Hematopoietic multipotent progenitor cell treated with erythropoietin and hydrocortisone succinate and interleukin-3 and kit ligand, for 8 days (in vitro differentiated cells): Measurements from ENCODE around the gene PSMD13.

Source experiments
- DNase-seq: peaks from one replicate; pipeline ENCODE4 v3.0.0-alpha.2; 2015

The PSMD13 gene

GRCh38 chr11:252666-253065 is 15.9 kb downstream of the PSMD13 start:
- DNase-seq = no peak

GRCh38 chr11:253160-253885 is 16.5 kb downstream of the PSMD13 start:
- no peak for DNase-seq

- no peak for DNase-seq
Observed at GRCh38 chr11:253886-254270, 17.1 kb downstream of the PSMD13 start.

DNA sequence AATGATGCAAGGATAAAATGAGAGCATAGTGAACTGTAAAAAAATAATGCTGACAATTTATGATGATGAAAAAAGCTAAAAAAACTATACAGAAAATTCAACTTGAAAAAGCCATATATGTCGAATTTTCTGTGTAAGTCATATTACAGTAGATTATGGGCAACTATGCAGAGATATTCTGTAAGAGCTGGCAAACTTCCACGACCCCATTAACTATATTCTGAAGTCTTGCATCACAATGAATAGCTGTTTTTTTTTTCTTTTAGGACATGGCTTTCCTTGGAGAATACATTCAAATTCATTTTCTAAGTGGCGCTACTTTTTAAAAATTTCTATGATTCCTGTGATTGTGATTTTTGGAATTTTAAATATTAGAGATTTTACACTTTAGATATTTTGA is 18.4 kb downstream of the PSMD13 start:
- DNase-seq = no peak

- DNase-seq = no peak
Observed at GRCh38 chr11:255816-256215, 19.0 kb downstream of the PSMD13 start.

DNA sequence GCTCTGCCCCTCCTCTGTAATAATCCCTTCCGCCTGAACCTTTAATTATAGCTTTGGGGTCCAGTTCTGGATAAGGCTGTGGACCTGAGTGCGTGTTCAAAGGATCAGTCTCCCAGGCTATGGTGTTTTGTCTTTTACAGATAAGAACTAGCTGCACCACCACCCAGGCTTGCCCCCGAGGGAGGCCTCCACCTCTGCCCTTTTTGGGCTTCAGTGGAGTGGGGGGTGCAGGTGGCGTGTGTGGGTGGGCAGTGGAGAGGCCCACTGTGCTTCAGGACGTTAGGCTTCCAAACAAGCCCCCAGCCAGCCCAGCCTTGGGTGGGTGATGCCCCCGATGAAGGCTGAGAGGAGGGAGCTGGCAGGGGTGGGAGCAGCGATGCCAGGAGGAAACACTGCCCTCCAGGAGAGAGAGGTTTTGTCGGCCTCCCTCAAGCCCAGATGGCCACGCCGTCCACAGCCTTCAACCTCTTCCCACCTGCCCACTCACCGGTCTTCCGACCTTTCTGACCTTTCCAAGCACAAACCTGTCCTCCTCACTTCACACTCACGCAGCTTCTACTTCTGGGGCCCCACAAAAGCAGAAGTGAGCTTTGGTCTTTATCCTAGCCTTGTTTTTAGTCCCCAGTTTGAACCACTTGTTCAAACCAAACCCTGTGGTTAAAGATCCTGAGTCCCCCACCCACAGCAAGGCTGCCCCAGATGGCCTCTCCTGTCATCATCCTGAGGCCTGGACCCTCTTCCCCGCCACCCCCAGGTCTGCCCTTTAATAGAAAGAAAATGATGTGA is 20.4 kb downstream of the PSMD13 start:
- DNase-seq = peak; percentile 38

DNA sequence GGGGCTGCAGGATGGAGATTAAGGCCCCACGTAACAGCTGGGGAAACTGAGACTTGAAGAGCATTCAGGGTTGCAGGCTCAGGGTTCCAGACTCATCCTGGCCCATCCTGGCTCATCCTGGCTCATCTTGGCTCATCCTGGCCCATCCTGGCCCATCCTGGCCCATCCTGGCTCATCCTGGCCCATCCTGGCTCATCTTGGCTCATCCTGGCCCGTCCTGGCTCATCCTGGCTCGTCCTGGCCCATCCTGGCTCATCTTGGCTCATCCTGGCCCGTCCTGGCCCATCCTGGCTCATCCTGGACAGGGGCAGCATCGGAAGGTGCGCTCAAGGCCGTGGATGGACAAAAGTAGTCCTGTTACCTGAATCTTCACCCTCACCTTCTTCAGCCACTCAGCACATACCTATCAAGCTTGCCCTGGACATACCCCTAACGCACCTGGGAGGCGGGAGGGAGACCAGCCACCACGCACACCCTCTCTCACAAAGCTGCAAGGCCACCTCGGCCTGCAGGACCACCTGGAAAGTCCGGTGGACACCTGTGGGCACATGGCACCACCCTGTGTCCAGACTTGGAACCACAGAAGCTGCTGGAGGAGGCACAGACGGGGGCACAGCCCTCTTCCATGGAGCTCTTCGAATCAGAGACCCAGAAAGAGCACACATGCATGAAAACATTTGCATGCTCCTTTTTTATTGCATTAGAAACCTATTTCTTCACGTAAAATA is 21.2 kb downstream of the PSMD13 start:
- peak; percentile 24 for DNase-seq

GRCh38 chr11:259413-259812 is 22.6 kb downstream of the PSMD13 start:
- DNase-seq = no peak

GRCh38 chr11:261624-262023 is 24.8 kb downstream of the PSMD13 start:
- DNase-seq = no peak

DNA sequence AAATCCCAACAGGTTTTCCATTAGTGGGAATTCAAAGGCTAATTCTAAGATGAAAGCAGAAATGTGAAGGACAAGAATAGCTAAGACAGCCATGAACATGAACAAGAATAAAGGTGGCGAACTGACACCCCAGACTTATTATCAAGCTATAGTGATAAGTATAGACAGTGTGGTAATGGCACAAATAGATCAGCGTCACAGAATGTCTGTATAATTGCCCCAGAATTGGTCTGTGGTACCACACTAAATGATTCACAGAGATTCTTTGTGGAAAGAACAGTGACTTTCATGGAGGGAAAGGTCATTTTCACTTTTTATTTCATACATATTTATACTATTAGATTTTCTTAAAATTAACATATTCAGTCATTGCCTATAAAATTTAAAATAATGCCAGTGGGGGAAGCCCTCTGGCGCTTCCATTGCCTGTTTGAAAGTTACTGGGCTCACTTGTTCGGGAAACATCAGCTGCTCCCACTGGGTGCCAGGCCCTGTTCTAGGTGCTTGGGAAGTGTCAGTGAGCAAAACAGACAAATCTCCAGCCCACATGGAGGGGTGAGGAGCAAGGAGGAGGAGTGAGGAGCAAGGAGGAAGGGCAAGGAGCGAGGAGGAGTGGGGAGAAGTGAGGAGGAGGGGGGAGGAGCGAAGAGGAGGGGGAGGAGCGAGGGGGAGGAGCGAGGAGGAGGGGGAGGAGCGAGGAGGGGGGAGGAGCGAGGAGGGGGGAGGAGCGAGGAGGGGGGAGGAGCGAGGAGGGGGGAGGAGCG is 30.1 kb downstream of the PSMD13 start:
- peak; percentile 40 for DNase-seq

- peak; percentile 65 for DNase-seq
Observed at GRCh38 chr11:267491-267994, 30.8 kb downstream of the PSMD13 start.

DNA sequence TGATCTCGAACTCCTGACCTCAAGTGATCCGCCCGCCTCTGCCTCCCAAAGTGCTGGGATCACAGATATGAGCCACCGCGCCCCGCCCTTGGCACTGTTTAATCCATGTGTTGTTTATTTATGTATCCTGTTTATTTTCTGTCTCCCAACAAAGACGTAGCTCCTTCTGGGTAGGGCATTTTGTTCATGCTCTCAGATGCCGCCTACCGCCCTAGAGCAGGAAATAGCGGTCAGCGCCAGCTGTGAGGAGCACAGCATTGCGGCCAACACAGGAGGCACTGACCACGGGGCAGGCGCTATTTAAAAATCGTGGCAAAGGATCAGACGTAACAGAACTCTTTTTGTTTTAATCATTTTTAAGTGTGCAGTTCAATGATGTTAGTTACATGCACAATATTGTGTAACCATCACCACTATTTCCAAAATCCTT is 32.0 kb downstream of the PSMD13 start:
- DNase-seq = peak; percentile 88

DNA sequence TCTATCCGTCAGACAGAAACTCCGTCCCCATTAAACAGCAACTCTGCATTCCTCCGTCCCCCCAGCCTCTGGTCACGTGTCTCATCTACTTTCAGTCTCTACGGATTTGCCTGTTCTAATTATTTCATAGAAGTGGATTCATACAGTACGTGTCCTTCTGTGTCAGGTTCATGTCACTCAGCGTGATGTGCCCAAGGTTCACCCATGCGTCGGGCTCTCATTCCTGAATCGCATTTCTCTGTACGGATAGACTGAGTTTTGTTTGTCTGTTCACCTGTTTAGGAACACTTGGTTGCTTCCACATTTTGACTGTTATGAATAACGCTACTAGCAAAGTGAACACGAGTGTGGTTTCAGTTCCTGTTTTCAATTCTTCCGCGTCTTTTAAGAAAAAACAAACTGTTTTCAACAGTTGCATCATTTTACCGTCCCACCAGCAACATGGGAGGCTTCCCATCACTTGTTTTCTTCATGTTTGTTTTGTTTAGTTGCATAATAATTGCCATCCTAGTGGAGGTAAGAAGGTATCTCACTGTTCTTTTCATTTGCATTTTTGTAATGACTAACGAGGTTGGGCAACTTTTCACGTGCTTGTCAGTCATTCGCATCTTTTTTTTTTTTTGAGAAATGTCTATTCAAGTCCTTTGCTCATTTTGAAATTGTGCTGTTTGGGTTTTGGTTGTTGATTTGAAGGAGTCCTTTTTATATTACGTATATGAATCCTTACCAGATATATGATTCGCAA is 32.5 kb downstream of the PSMD13 start:
- peak; percentile 78 for DNase-seq

GRCh38 chr11:270451-271318 is 33.9 kb downstream of the PSMD13 start:
- DNase-seq = no peak

- no peak for DNase-seq
Observed at GRCh38 chr11:271319-271715, 34.5 kb downstream of the PSMD13 start.

- no peak for DNase-seq
Observed at GRCh38 chr11:272195-272930, 35.6 kb downstream of the PSMD13 start.

DNA sequence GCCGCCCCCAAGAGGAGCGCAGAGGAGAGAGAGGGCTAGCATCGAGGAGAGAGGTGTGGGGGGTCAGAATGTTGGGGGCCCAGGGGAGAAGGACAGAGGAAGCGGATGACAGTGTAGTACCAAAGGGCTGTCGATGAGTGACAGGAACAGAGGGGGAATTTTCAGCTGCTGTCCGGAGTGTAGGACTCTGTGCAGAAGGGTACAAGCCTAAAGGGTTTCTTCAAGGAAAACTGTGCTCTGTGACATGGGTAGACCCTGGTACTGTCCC is 36.1 kb downstream of the PSMD13 start:
- no peak for DNase-seq

GRCh38 chr11:276219-276618 is 39.4 kb downstream of the PSMD13 start:
- no peak for DNase-seq

DNA sequence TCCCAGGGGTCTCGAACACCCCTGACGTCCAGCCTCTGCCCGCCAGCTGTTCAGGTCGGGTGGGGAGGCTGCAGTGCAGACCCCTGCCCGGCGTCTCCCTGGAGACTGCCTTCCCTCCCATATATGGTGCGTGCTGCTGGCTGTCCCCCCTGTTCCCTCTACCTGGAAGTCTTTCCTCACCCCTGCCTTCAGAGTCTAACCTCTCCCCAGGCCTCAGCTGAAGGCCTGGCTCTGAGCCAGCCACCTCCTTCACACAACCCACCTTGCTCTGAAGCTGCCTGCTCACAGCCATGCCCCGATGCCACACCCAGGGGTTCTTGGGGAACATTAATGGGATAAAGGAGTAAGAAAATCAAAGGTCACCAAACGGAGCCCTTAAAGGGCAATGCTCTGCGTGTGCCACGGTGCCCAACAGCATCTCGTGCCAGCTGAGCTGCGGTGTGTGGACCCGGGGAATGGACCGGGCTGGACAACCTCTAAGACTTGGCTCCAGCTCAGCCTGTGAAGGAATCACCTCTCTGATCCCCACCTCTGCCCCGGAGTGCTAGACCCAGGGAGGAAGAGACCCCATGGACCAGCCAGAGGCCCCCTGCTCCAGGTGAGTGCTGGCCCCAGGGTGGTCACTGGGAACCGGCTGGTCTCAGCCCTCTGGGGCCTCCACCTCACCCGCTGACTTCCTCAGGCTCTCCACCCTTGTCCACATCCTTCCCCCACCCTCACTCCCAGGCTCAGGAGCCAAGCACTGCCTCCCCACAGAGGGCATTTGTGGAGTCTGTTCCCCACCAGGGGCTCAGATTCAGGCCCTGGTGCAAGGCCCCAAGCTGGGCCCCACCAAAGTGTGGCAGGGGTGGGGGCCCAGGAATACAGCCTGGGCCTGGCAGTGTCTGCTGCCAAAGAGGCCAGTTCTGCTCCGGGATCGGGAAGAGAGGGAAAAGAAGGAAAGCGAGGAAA is 41.5 kb downstream of the PSMD13 start, which contains the start of gene NLRP6:
TSS of gene NLRP6 (plus strand) at position 407 of the 951 bp plus-strand sequence. CDS start at position 570, 163 bp downstream.
- DNase-seq = no peak
